GM12878 (cell line): ENCODE results near the gene LTB. TPM values are rescaled to one million over a fixed set of nuclear protein-coding genes. Genes with fewer than 3 reads are reported as not detected.
A peak's percentile ranks its signal among the peaks of the same experiment; 100 is the strongest.

Experiments used
- BACH1 ChIP-seq: fragments of 450-650 bp; IDR thresholded peaks from 2 replicates; pipeline ENCODE4 v1.6.1; 2017; ENCODE audit warnings: mild to moderate bottlenecking, borderline replicate concordance
- BCL11A ChIP-seq: IDR thresholded peaks from 2 replicates; pipeline ENCODE4 v1.6.1; 2011; ENCODE audit warnings: low read depth, low read length
- EGR1 ChIP-seq, 2 experiments: IDR thresholded peaks; 1 replicate in 1 of 2; 2 replicates in 1 of 2; pipeline ENCODE4 v1.6.1; 2011 to 2012; ENCODE audit warnings: low read depth in 2 of 2, low read length in 2 of 2, borderline replicate concordance in 1 of 2, mild to moderate bottlenecking in 1 of 2, moderate library complexity in 1 of 2
- ETV6 ChIP-seq, 2 experiments: fragments of 450-650 bp in 1 of 2; IDR thresholded peaks in 1 of 2; conservative IDR thresholded peaks in 1 of 2; 2 replicates each; pipeline ENCODE4 v1.6.1; 2014; ENCODE audit warnings: antibody characterized with exemption in 1 of 2, borderline replicate concordance in 1 of 2, low read depth in 1 of 2, mild to moderate bottlenecking in 1 of 2, moderate library complexity in 1 of 2
- FOXM1 ChIP-seq: IDR thresholded peaks from 2 replicates; pipeline ENCODE4 v1.6.1; 2012; ENCODE audit warnings: low read depth, mild to moderate bottlenecking, inconsistent platforms, low read length, moderate library complexity
- GATAD2B ChIP-seq: fragments of 450-650 bp; conservative IDR thresholded peaks from 2 replicates; pipeline ENCODE4 v1.6.1; 2017; ENCODE audit warnings: low read depth, mild to moderate bottlenecking, moderate library complexity
- IKZF2 ChIP-seq, 2 experiments: fragments of 450-650 bp; IDR thresholded peaks; 2 replicates each; pipeline ENCODE4 v1.6.1; 2017; ENCODE audit warnings: mild to moderate bottlenecking in 2 of 2, moderate library complexity in 2 of 2
- LARP7 ChIP-seq: fragments of 450-650 bp; IDR thresholded peaks from 2 replicates; pipeline ENCODE4 v1.6.1; 2017; ENCODE audit warnings: mild to moderate bottlenecking
- MTA2 ChIP-seq: fragments of 450-650 bp; IDR thresholded peaks from 2 replicates; pipeline ENCODE4 v1.6.1; 2016; ENCODE audit warnings: low read depth, mild to moderate bottlenecking, moderate library complexity
- NFYB ChIP-seq: IDR thresholded peaks from 2 replicates; pipeline ENCODE4 v1.6.1; 2011; ENCODE audit warnings: low read depth, mild to moderate bottlenecking, low read length, improper control_type of control experiment, moderate library complexity; ENCODE audit not compliant: insufficient read depth
- RAD21 ChIP-seq: IDR thresholded peaks from 2 replicates; pipeline ENCODE4 v1.6.1; 2011; ENCODE audit warnings: mild to moderate bottlenecking, low read depth, low read length, moderate library complexity; ENCODE audit not compliant: insufficient read depth
- RAD51 ChIP-seq: fragments of 450-650 bp; IDR thresholded peaks from 2 replicates; pipeline ENCODE4 v1.6.1; 2016; ENCODE audit warnings: moderate library complexity, mild to moderate bottlenecking, inconsistent platforms
- RBBP5 ChIP-seq: fragments of 200-600 bp; sonication (generic); conservative IDR thresholded peaks from 2 replicates; pipeline ENCODE4 v1.6.1; 2016
- REST ChIP-seq: IDR thresholded peaks from 2 replicates; pipeline ENCODE4 v1.6.1; 2012; ENCODE audit warnings: mild to moderate bottlenecking, low read depth, low read length
- SPI1 ChIP-seq: IDR thresholded peaks from 2 replicates; pipeline ENCODE4 v1.6.1; 2011; ENCODE audit warnings: low read depth, mild to moderate bottlenecking, low read length, moderate library complexity, borderline replicate concordance; ENCODE audit not compliant: insufficient read depth
- SREBF2 ChIP-seq: IDR thresholded peaks from 2 replicates; pipeline ENCODE4 v1.6.1; 2012; ENCODE audit warnings: mild to moderate bottlenecking, low read length
- SRF ChIP-seq, 2 experiments: IDR thresholded peaks; 2 replicates each; pipeline ENCODE4 v1.6.1; 2011; ENCODE audit warnings: low read depth in 2 of 2, low read length in 2 of 2, mild to moderate bottlenecking in 1 of 2, moderate library complexity in 1 of 2
- STAT1 ChIP-seq: fragments of 450-650 bp; conservative IDR thresholded peaks from 2 replicates; pipeline ENCODE4 v1.6.1; 2014; ENCODE audit warnings: antibody characterized with exemption, mild to moderate bottlenecking
- TBL1XR1 ChIP-seq: IDR thresholded peaks from 2 replicates; pipeline ENCODE4 v1.6.1; 2012; ENCODE audit warnings: low read depth, low read length, improper control_type of control experiment
- TCF7 ChIP-seq: IDR thresholded peaks from 2 replicates; pipeline ENCODE4 v1.6.1; 2014; ENCODE audit warnings: antibody characterized with exemption, borderline replicate concordance
- WRNIP1 ChIP-seq: IDR thresholded peaks from 2 replicates; pipeline ENCODE4 v1.6.1; 2011; ENCODE audit warnings: low read depth, low read length, improper control_type of control experiment, borderline replicate concordance
- ZBTB40 ChIP-seq: fragments of 450-650 bp; IDR thresholded peaks from 2 replicates; pipeline ENCODE4 v1.6.1; 2016; ENCODE audit warnings: mild to moderate bottlenecking, moderate library complexity, borderline replicate concordance
- ZNF207 ChIP-seq: fragments of 450-650 bp; IDR thresholded peaks from 2 replicates; pipeline ENCODE4 v1.6.1; 2014; ENCODE audit warnings: antibody characterized with exemption, mild to moderate bottlenecking, borderline replicate concordance
- ZNF384 ChIP-seq: IDR thresholded peaks from 2 replicates; pipeline ENCODE4 v1.6.1; 2012; ENCODE audit warnings: low read depth, mild to moderate bottlenecking, low read length, improper control_type of control experiment, borderline replicate concordance
- polyA plus RNA-seq, 11 experiments: library from polyadenylated mRNA; depleted of rRNA in 4 of 11; unstranded in 6 of 11; stranded (reverse) in 5 of 11; fragments of >200 nt; fragmentation: Nextera tagmentation in 4 of 11; fragmentation: Illumina TruSeq in 1 of 11; extraction: Ambion mirVana in 4 of 11; extraction: Trizol in 1 of 11; gene quantifications; 1 replicate in 1 of 11; 2 replicates in 10 of 11; pipeline versions ENCODE4 v1.2.1 to v1.2.3, GENCODE V29; 2011 to 2016; ENCODE audit warnings: inconsistent platforms in 2 of 11, missing spikeins in 2 of 11, low read depth in 1 of 11
- total RNA-seq, 4 experiments: library from RNA; depleted of rRNA in 3 of 4; stranded (reverse); fragments of >200 nt in 3 of 4; fragmentation: Illumina TruSeq in 1 of 4; extraction: Trizol in 1 of 4; gene quantifications; 2 replicates each; pipeline versions ENCODE4 v1.2.1 to v1.2.3, GENCODE V29; 2013 to 2021

Gene LTB
- total and polyA plus RNA-seq, 10 of the 15 experiments (the other 5 are each of a cell fraction or from before 2014, with no cell fraction given): 0.71 to 74.3 (median 20.0) TPM

GRCh38 chr6:31620586-31621319 lies 38.5 kb upstream of the LTB start, which contains the start of gene PRRC2A (continued):
- TF ChIP-seq ZBTB40: no peak; the same call in 1 of the 2 replicates
- TF ChIP-seq WRNIP1: no peak
- no peak for TF ChIP-seq FOXM1
- TF ChIP-seq RAD21: no peak
- TF ChIP-seq GATAD2B: peak; percentile 53
- TF ChIP-seq MTA2: no peak
- TF ChIP-seq IKZF2 (IDR thresholded peaks at IDR 0.05): no peak; a peak in 1 of 4 replicates
- no peak for TF ChIP-seq STAT1
- peak; percentile 80 for TF ChIP-seq LARP7
- TF ChIP-seq ZNF384: no peak
- peak in 1 of 2 experiments; percentile 88; a peak in 2 of 3 replicates for TF ChIP-seq EGR1 (IDR thresholded peaks at IDR 0.05; ENCODE audit: borderline replicate concordance in 1 of 2, low read depth in 2 of 2, low read length in 2 of 2)
- TF ChIP-seq ZNF207: 0 out of 2 replicates have a peak, but pooled peaks have one; percentile 22
- TF ChIP-seq SPI1: no peak
- 0 out of 2 replicates have a peak, but pooled peaks have one; percentile 27 for TF ChIP-seq REST
- no peak for TF ChIP-seq TCF7
- no peak for TF ChIP-seq ETV6 (conservative IDR thresholded peaks at IDR 0.05 in 1 of 2, IDR thresholded peaks at IDR 0.05 in 1 of 2; ENCODE audit: borderline replicate concordance in 1 of 2, low read depth in 1 of 2)
- TF ChIP-seq SRF (IDR thresholded peaks at IDR 0.05; ENCODE audit: low read depth in 2 of 2, low read length in 2 of 2): no peak
- TF ChIP-seq SREBF2: 0 out of 2 replicates have a peak, but pooled peaks have one; percentile 1
- TF ChIP-seq BCL11A: no peak
- no peak for TF ChIP-seq NFYB
- TF ChIP-seq RAD51: no peak
- no peak for TF ChIP-seq RBBP5
- peak; percentile 52 for TF ChIP-seq BACH1
- TF ChIP-seq TBL1XR1: no peak; the same call in 1 of the 2 replicates
